SJSA1 (cell line): Measurements from ENCODE around the gene RETREG2. TPM values are rescaled to one million over a fixed set of nuclear protein-coding genes. Genes with fewer than 3 reads are reported as not detected.

Source experiments
- DNase-seq, 2 experiments: peaks; one replicate each; pipeline ENCODE4 v3.0.0-alpha.2; 2015 to 2020; ENCODE audit warnings: low spot score in 2 of 2, low read depth in 1 of 2
- H3K27ac ChIP-seq: fragments of 250-450 bp; sonication (Bioruptor Pico); 2 replicates; pipeline ENCODE4 v1.5.1; 2020; ENCODE audit warnings: mild to moderate bottlenecking, moderate library complexity
- H3K27me3 ChIP-seq: fragments of 250-450 bp; sonication (Bioruptor Pico); replicated peaks from 2 replicates; pipeline ENCODE4 v1.5.1; 2020; ENCODE audit warnings: mild to moderate bottlenecking, moderate library complexity
- H3K36me3 ChIP-seq: fragments of 250-450 bp; sonication (Bioruptor Pico); 2 replicates; pipeline ENCODE4 v1.5.1; 2020; ENCODE audit warnings: mild to moderate bottlenecking
- H3K4me1 ChIP-seq: fragments of 250-450 bp; sonication (Bioruptor Pico); replicated peaks from 2 replicates; pipeline ENCODE4 v1.6.1; 2021; ENCODE audit warnings: mild to moderate bottlenecking
- H3K4me3 ChIP-seq: fragments of 250-450 bp; sonication (Bioruptor Pico); 2 replicates; pipeline ENCODE4 v1.5.1; 2020; ENCODE audit warnings: mild to moderate bottlenecking
- H3K9me3 ChIP-seq: fragments of 250-450 bp; sonication (Bioruptor Pico); replicated peaks from 2 replicates; pipeline ENCODE4 v1.5.1; 2020; ENCODE audit warnings: mild to moderate bottlenecking
- total RNA-seq: library from RNA; depleted of rRNA; stranded (reverse); fragments of >200 nt; shearing (Covaris generic); gene quantifications from 2 replicates; pipeline ENCODE4 v1.2.3, GENCODE V29; 2014; rRNA removed

The RETREG2 gene, protein sequence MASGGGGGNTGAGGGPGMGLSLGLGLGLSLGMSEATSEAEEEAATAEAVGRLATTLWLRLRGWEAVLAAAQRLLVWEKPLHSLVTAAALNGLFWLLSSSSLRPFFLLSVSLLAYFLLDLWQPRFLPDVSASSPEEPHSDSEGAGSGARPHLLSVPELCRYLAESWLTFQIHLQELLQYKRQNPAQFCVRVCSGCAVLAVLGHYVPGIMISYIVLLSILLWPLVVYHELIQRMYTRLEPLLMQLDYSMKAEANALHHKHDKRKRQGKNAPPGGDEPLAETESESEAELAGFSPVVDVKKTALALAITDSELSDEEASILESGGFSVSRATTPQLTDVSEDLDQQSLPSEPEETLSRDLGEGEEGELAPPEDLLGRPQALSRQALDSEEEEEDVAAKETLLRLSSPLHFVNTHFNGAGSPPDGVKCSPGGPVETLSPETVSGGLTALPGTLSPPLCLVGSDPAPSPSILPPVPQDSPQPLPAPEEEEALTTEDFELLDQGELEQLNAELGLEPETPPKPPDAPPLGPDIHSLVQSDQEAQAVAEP
- 37.6 and 45.8 TPM in 2 replicates for total RNA-seq

DNA sequence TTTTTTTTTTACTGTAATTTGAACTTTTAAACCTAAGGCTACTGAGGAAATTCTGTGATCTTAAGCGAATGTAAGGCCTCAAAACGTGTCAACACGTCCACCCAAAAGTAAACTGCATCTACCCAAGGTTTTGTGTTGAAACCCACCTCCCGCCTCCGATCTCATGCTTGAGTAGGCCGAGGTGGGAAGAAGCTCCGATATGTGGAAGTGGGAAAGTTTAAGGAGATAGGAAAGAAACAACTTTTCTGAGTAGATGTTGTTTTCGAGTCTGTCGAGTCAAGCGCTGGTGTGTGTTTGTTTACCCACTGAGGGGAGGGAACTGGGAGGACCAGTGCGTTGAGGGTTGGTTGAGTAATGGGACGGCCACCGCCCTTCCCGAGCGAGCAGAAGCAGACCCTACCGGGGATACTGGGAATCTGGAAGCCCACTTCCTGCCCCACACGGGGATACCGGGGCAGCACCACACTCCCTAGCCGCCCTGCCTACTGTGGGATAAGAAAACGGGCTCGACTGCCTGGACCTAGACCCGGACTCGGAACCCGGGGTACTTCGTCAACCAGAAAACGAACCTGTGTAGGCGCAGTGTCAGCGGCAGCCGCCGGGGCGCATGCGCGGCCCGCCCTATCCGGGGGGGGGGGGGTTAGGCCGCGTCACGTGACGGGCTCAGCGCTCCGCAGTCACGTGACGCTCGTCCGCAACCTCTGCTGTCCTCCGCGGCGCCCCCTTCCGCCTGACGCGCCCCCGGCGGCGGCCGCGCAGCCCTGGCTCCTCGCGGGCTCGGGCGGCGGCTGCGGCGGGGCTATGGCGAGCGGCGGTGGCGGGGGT lies at the start of gene RETREG2:
Gene RETREG2, plus strand, starts transcription at position 724 of the 825 bp plus-strand sequence. Its CDS starts 78 bp downstream, at position 802.
- H3K9me3 ChIP-seq: no peaks in the 10 kb centered on the region
- H3K4me3 ChIP-seq: peak within 1 kb of the TSS; percentile 73
- H3K27ac ChIP-seq: peak within 1 kb of the TSS; percentile 87
- DNase-seq: peak; percentile 82 to 98
- H3K27me3 ChIP-seq: no peaks in the 10 kb centered on the region
- peaks cover 17% of the 10 kb centered on the region for H3K4me1 ChIP-seq
- H3K36me3 ChIP-seq: peaks cover 55% of the 10 kb centered on the region

DNA sequence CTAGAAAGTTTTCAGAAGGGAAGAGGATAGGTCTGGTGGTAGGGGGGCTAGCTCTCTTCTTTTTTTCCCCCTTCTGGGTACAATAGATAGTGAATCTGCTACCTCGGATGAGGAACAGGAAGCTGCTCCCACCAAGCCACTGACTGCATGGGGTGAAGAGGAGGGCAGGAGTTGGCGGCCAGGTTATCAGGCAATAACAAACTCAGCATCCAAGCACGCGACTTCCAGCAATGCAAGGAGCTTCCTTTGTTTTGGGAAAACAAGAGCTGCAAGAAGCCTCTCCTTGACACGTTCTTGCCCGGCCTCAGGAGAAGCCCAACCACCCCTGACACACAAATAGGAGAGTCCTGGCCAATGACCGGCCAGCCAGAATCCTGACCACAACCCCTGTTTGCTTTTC lies 49.7 kb upstream of the RETREG2 start:
- no peaks in the 10 kb centered on the region; the same call in 1 of the 2 replicates for H3K4me1 ChIP-seq
- H3K27ac ChIP-seq: no peak overlapping the region
- H3K27me3 ChIP-seq: no peaks in the 10 kb centered on the region
- H3K9me3 ChIP-seq: no peaks in the 10 kb centered on the region
- no peaks in the 10 kb centered on the region for H3K36me3 ChIP-seq
- no peak for DNase-seq
- H3K4me3 ChIP-seq: no peak overlapping the region

DNA sequence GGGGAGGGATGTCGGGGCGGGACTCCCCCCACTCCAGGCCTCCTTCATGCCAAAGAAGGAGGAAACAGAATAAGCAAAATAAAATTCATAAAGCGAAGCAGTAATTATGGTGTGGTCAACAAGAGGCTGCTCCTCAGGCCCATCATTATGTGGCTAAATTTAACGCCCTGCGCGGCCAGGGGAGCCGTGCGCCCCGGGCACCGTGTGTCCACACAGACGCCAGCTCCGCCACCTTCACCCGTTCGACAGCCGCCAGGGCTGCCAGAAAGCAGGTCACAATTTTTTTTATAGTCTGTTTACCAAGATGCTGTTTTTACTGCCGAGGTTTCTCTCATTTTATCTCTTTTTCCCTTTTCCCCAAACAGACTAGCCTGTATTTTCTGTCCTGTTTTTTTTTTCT lies 48.5 kb upstream of the RETREG2 start:
- no peaks in the 10 kb centered on the region; the same call in 1 of the 2 replicates for H3K4me1 ChIP-seq
- DNase-seq: no peak
- no peaks in the 10 kb centered on the region for H3K27me3 ChIP-seq
- H3K27ac ChIP-seq: no peak overlapping the region
- H3K9me3 ChIP-seq: no peaks in the 10 kb centered on the region
- H3K4me3 ChIP-seq: no peak overlapping the region
- H3K36me3 ChIP-seq: no peaks in the 10 kb centered on the region

DNA sequence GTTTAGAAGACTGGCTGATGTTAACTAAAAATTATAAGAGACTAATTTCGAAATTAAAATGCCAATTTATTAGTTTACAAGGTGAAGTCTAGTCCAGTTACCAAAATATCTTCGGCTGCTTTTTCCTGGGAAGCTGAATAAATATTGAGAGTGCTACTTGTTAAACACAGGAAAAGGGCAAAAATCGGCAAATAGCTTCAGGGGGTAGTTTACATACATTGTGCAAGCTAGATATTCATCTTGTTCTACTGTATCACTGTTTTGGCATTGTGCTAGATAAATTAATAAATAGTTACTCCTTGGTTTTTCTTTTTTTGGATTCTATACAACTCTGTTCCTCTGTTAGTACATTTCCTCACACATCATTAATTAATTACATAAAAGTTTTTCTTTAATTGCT lies 46.7 kb upstream of the RETREG2 start:
- Histone ChIP-seq H3K9me3 (no peaks in the 10 kb centered on the region), H3K4me1 (no peaks in the 10 kb centered on the region), H3K27me3 (no peaks in the 10 kb centered on the region), H3K36me3 (no peaks in the 10 kb centered on the region), H3K4me3 (no peak overlapping the region), H3K27ac (no peak overlapping the region)
- no peak for DNase-seq

DNA sequence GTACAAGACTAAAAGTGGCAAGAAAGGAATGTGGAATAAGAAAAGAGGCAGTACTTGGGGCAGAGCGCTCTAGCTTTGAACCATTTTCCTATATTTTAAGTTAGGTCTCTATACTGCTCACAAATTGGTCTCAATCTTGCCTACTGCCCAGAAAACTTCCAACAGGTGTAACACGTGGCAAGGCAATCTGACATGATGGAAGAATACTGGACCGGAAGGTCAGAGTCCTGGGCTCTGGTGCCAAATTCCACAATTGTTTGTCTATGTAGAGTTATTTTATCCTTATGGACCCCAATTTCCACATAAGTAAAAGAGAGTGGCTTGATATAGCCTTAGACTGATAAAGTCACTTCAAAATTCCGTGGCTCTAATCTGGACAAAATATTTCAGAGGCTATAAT lies 46.3 kb upstream of the RETREG2 start:
- H3K9me3 ChIP-seq: no peaks in the 10 kb centered on the region
- no peaks in the 10 kb centered on the region for H3K4me1 ChIP-seq
- H3K36me3 ChIP-seq: no peaks in the 10 kb centered on the region
- no peak overlapping the region for H3K4me3 ChIP-seq
- DNase-seq: no peak
- H3K27me3 ChIP-seq: no peaks in the 10 kb centered on the region
- no peak overlapping the region for H3K27ac ChIP-seq

DNA sequence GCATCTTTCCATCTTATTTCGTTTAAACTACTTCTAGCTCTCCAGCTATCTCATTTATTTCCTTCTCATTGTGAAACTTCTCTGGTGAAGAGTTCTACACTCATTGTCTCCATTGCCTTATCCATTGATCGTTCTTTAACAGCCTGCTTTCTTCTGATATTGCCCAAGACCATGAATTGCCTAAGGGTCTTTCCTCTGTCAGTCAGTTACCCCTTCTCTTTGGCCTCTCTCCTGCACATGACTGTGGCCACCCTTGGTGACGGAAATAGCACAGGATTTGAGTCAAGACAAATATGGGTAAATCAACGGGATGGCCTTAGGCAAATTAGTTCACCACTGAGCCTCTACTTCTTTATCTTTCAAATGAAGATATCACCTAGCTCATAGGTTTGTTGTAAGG lies 44.1 kb upstream of the RETREG2 start:
- H3K27me3 ChIP-seq: no peaks in the 10 kb centered on the region
- no peak for DNase-seq
- H3K36me3 ChIP-seq: no peaks in the 10 kb centered on the region
- no peaks in the 10 kb centered on the region for H3K4me1 ChIP-seq
- no peak overlapping the region for H3K27ac ChIP-seq
- no peaks in the 10 kb centered on the region for H3K9me3 ChIP-seq
- no peak overlapping the region for H3K4me3 ChIP-seq

DNA sequence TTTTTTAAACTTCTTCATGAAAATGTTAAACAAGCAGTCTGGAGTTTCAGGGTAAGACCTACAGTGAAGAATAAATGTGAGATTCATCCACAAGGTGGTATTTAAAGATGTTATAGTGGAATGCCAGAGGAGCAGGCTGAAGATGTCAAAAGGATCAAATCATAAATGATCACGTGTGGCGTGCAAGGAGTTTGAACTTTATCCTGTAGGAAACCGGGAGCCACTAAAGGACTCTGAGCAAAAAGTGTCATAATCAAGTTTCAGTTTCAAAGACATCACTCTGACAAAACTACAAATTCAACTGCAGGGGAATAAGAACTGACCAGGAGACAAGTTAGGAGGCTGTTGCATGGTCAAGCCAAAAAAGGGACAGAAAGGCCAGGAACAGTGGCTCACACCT lies 37.4 kb upstream of the RETREG2 start:
- H3K27me3 ChIP-seq: no peaks in the 10 kb centered on the region

DNA sequence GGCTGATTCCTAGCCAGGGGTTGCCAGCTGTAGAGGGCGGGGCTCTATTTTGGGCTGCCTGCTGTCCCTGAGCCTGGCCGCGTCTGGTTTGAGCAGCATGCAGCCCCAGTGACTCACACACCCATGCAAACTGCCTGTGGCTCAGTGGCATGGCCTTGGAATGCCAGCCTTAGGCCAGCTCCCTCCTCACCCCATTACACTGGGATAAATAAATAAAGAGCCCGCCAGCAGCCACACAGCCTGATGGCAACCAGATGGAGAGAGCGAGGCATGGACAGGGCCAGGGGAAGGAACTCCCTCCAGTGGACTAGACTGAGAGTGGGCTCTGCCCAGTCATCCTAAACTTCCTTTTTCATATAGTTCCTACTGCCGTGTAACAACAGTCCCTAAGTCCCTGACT lies 35.7 kb upstream of the RETREG2 start:
- Histone ChIP-seq H3K36me3 (peaks cover 20% of the 10 kb centered on the region), H3K9me3 (no peaks in the 10 kb centered on the region), H3K4me1 (peaks cover 11% of the 10 kb centered on the region), H3K4me3 (no peak overlapping the region), H3K27ac (no peak overlapping the region), H3K27me3 (no peaks in the 10 kb centered on the region)
- peak; percentile 79 to 83 for DNase-seq

More for the DNA sequence above, 37.4 kb upstream of the RETREG2 start:
- Histone ChIP-seq H3K4me1 (peaks cover 11% of the 10 kb centered on the region), H3K27ac (no peak overlapping the region), H3K4me3 (no peak overlapping the region), H3K9me3 (no peaks in the 10 kb centered on the region), H3K36me3 (peaks cover 5% of the 10 kb centered on the region)
- no peak for DNase-seq

DNA sequence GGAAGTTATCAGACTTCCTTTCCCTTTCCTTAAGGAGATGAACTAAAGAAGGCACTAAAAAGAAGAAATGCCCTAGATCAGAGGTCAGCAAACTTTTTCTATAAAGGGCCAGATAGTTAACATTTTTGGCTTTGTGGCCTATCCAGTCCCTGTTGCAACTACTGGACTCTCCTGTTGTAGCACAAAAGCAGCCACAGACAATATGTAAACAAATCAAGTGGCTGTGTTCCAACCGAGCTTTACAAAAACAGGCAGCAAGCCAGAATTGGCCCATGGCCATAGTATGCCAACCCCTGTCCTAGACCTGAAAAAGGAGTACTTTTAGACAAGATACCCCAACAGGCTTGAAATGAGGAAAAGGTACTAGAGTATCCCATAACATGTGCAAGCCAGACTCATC lies 28.4 kb upstream of the RETREG2 start:
- peak in 1 of 2 experiments; percentile 16 for DNase-seq
- H3K36me3 ChIP-seq: peaks cover 34% of the 10 kb centered on the region
- H3K4me3 ChIP-seq: no peak overlapping the region
- H3K27me3 ChIP-seq: no peaks in the 10 kb centered on the region
- no peak overlapping the region for H3K27ac ChIP-seq
- peaks cover 8% of the 10 kb centered on the region; the same call in 1 of the 2 replicates for H3K4me1 ChIP-seq
- no peaks in the 10 kb centered on the region for H3K9me3 ChIP-seq

DNA sequence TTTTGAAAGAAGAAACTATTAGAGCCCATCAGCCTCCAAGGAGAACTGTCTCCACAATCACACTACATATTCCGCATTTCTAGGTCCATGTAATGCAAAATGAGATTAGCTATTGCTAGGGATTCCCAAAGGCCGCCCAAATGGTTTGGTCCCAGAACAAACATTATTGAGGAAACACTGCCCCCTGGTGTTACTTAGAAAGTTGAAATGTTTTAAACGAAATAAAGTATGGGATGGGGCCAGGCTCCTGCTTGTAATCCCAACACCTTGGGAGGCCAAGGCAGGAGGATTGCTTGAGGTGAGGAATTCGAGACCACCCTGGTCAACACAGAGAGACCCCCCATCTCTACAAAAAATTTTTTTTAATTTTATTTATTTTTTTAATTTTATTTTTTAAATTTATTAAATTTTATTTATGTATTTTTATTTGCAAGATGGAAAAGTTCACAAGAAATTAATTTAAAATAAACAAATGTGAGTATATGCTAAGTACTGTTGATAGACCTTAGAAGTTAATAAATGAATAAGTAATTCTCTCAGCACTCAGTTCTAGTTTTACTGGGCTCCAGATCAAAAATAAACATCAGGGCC lies 22.9 kb upstream of the RETREG2 start:
- H3K27ac ChIP-seq: no peak overlapping the region
- no peaks in the 10 kb centered on the region for H3K9me3 ChIP-seq
- H3K4me3 ChIP-seq: no peak overlapping the region
- DNase-seq: peak in 1 of 2 experiments; percentile 42
- H3K36me3 ChIP-seq: peaks cover 7% of the 10 kb centered on the region; the same call in 1 of the 2 replicates
- peaks cover 5% of the 10 kb centered on the region for H3K4me1 ChIP-seq
- no peaks in the 10 kb centered on the region for H3K27me3 ChIP-seq

DNA sequence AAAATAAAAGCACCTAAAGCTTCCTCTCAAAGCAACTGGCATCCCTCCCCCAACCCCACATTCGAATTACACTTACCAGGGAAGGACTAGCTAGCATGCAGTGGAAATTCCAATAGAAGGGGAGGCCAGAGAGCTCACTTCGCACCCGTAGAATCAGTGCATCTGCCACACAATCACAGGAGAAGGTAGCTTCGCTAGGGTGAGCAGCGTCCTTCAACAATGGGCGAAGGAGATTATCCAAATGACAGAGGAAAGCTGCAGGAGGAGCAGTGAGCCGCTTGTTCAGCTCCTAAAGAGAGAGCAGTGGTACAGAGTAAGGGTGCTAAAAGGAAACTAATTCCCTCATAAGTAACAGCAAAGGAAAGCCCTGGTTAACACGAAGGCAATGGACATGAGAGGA lies 20.7 kb upstream of the RETREG2 start:
- H3K9me3 ChIP-seq: no peaks in the 10 kb centered on the region
- H3K4me3 ChIP-seq: no peak overlapping the region
- H3K27me3 ChIP-seq: no peaks in the 10 kb centered on the region
- H3K27ac ChIP-seq: no peak overlapping the region
- H3K36me3 ChIP-seq: peaks cover 7% of the 10 kb centered on the region; the same call in 1 of the 2 replicates
- H3K4me1 ChIP-seq: peaks cover 12% of the 10 kb centered on the region
- DNase-seq: no peak

DNA sequence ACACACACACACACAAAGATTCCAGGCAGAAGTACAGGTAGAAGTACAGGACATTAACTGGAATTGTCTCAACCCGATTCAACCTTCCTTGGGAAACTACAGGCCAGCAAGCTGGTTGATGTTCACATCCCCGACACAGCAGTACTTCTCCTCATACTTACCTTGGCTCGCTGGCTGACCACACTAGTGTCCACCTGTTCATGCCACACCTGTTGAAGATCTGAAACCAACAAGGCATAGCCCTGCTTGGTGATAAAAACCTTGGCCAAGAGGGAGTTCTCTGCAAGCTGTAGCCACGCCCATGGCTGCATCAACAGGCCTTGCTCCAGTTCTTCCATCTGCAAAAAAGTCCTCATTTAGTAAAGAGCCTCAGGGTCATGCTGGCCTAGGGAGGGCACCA lies 20.1 kb upstream of the RETREG2 start:
- peaks cover 12% of the 10 kb centered on the region for H3K4me1 ChIP-seq
- no peak overlapping the region for H3K4me3 ChIP-seq
- H3K36me3 ChIP-seq: peaks cover 7% of the 10 kb centered on the region; the same call in 1 of the 2 replicates
- no peaks in the 10 kb centered on the region for H3K9me3 ChIP-seq
- no peak for DNase-seq
- no peak overlapping the region for H3K27ac ChIP-seq
- H3K27me3 ChIP-seq: no peaks in the 10 kb centered on the region

DNA sequence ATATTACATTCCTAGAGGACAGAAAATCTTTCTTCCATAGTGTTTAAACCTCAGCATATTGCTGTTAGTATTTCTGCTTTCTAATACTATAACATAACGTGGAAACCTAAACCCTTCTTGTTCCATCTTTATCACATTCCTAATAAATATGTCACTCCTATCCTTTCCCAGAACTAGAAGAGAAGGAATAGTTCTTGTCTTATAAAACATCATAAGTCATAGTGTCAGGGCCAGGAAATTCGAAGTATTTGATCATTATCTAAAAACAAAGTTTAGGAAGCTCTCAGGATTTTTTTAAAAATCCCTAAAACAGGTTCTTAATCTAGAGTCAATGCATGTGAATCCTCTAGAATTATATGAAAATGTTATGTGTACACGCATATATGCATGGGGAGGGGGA lies 19.5 kb upstream of the RETREG2 start:
- Histone ChIP-seq H3K27me3 (no peaks in the 10 kb centered on the region), H3K27ac (no peak overlapping the region), H3K4me3 (no peak overlapping the region), H3K36me3 (peaks cover 6% of the 10 kb centered on the region; the same call in 1 of the 2 replicates), H3K4me1 (peaks cover 12% of the 10 kb centered on the region), H3K9me3 (no peaks in the 10 kb centered on the region)
- no peak for DNase-seq
